HepG2 (cell line): ENCODE measurements around the gene CC2D1A. TPM values are rescaled to one million over a fixed set of nuclear protein-coding genes. Genes with fewer than 3 reads are reported as not detected.

ENCODE experiments used
- BCL6 ChIP-seq: IDR thresholded peaks from 2 replicates; pipeline ENCODE4 v1.6.1; 2016; ENCODE audit warnings: missing genetic modification reagents, missing compliant biosample characterization
- BRCA1 ChIP-seq: sonication (generic); formaldehyde crosslinking; IDR thresholded peaks from 2 replicates; pipeline ENCODE4 v1.4.0; 2020; ENCODE audit warnings: missing genetic modification reagents
- DDIT3 ChIP-seq: sonication (generic); formaldehyde crosslinking; IDR thresholded peaks from 2 replicates; pipeline ENCODE4 v1.4.0; 2020; ENCODE audit warnings: mild to moderate bottlenecking, missing genetic modification reagents
- E2F5 ChIP-seq: sonication (generic); formaldehyde crosslinking; conservative IDR thresholded peaks from 2 replicates; pipeline ENCODE4 v1.4.0; 2020; ENCODE audit warnings: missing genetic modification reagents
- ERF ChIP-seq: IDR thresholded peaks from 2 replicates; pipeline ENCODE4 v1.6.1; 2018; ENCODE audit warnings: missing biosample characterization, missing genetic modification reagents
- GABPB1 ChIP-seq: IDR thresholded peaks from 2 replicates; pipeline ENCODE4 v1.6.1; 2016; ENCODE audit warnings: mild to moderate bottlenecking, missing genetic modification reagents, moderate library complexity, missing compliant biosample characterization
- JUN ChIP-seq: sonication (generic); formaldehyde crosslinking; IDR thresholded peaks from 2 replicates; pipeline ENCODE4 v1.4.0; 2020; ENCODE audit warnings: mild to moderate bottlenecking, missing genetic modification reagents
- KLF13 ChIP-seq: sonication (generic); formaldehyde crosslinking; IDR thresholded peaks from 2 replicates; pipeline ENCODE4 v1.4.0; 2020; ENCODE audit warnings: mild to moderate bottlenecking, missing genetic modification reagents
- MAFF ChIP-seq: IDR thresholded peaks from 2 replicates; pipeline ENCODE4 v1.6.1; 2011; ENCODE audit warnings: low read depth, low read length, improper control_type of control experiment
- MYC ChIP-seq: sonication (generic); formaldehyde crosslinking; IDR thresholded peaks from 2 replicates; pipeline ENCODE4 v1.9.0; 2021; ENCODE audit warnings: missing genetic modification reagents, borderline replicate concordance
- NFKBIZ ChIP-seq: IDR thresholded peaks from 2 replicates; pipeline ENCODE4 v1.6.1; 2018; ENCODE audit warnings: missing genetic modification reagents, missing compliant biosample characterization
- SETDB1 ChIP-seq: sonication (generic); formaldehyde crosslinking; IDR thresholded peaks from 2 replicates; pipeline ENCODE4 v1.5.1; 2020; ENCODE audit warnings: missing genetic modification reagents, mild to moderate bottlenecking, borderline replicate concordance
- SMAD1 ChIP-seq: sonication (generic); formaldehyde crosslinking; IDR thresholded peaks from 2 replicates; pipeline ENCODE4 v1.4.0; 2020; ENCODE audit warnings: missing genetic modification reagents, low read depth, mild to moderate bottlenecking, borderline replicate concordance
- THAP11 ChIP-seq: IDR thresholded peaks from 2 replicates; pipeline ENCODE4 v1.6.1; 2016; ENCODE audit warnings: missing biosample characterization, missing genetic modification reagents
- THRA ChIP-seq: sonication (generic); formaldehyde crosslinking; IDR thresholded peaks from 2 replicates; pipeline ENCODE4 v1.4.0; 2020; ENCODE audit warnings: missing genetic modification reagents, borderline replicate concordance
- ZFY ChIP-seq: sonication (generic); formaldehyde crosslinking; IDR thresholded peaks from 2 replicates; pipeline ENCODE4 v1.4.0; 2020; ENCODE audit warnings: missing genetic modification reagents
- ZNF235 ChIP-seq: sonication (generic); formaldehyde crosslinking; IDR thresholded peaks from 2 replicates; pipeline ENCODE4 v1.8.1; 2023; ENCODE audit warnings: mild to moderate bottlenecking, missing genetic modification reagents, borderline replicate concordance
- ZNF549 ChIP-seq: sonication (generic); formaldehyde crosslinking; IDR thresholded peaks from 2 replicates; pipeline ENCODE4 v1.5.0; 2020; ENCODE audit warnings: missing genetic modification reagents
- ZNF564 ChIP-seq: sonication (generic); formaldehyde crosslinking; IDR thresholded peaks from 2 replicates; pipeline ENCODE4 v1.8.1; 2023; ENCODE audit warnings: mild to moderate bottlenecking, missing genetic modification reagents
- ZNF646 ChIP-seq: sonication (generic); formaldehyde crosslinking; IDR thresholded peaks from 2 replicates; pipeline ENCODE4 v1.9.0; 2021; ENCODE audit warnings: mild to moderate bottlenecking, missing genetic modification reagents
- polyA plus RNA-seq, 8 experiments: library from polyadenylated mRNA; depleted of rRNA in 3 of 8; stranded (reverse) in 7 of 8; unstranded in 1 of 8; fragments of >200 nt; fragmentation: Illumina TruSeq in 4 of 8; extraction: Trizol in 4 of 8; gene quantifications; 2 replicates each; pipeline versions ENCODE4 v1.2.1 to v1.2.3, GENCODE V29; 2011 to 2016; ENCODE audit warnings: low read depth in 4 of 8, missing spikeins in 1 of 8, mixed read lengths in 1 of 8; ENCODE audit not compliant: insufficient read depth in 1 of 8
- total RNA-seq, 5 experiments: library from RNA; depleted of rRNA; stranded (reverse); fragments of >200 nt; fragmentation: Illumina TruSeq; extraction: Trizol; gene quantifications; 2 replicates each; pipeline ENCODE4 v1.2.3, GENCODE V29; 2016; ENCODE audit warnings: low read depth in 1 of 5

CC2D1A gene
- total and polyA plus RNA-seq, 2 of the 13 experiments (the other 11 are each of a cell fraction or from before 2014, with no cell fraction given): 9.7 to 11.5 TPM

GRCh38 chr19:13905634-13906520 lies at the start of gene CC2D1A, which contains the start of gene BRME1 (continued):
- TF ChIP-seq ZNF646 (CRISPR knock-in tag) (no peak), JUN (CRISPR knock-in tag) (0 out of 2 replicates have a peak, but pooled peaks have one; percentile 22), ZFY (peak; percentile 92), GABPB1 (CRISPR knock-in tag) (peak; percentile 93), NFKBIZ (CRISPR knock-in tag) (peak; percentile 70; the same call in 1 of the 2 replicates), E2F5 (CRISPR knock-in tag) (peak; percentile 96), MAFF (no peak), ZNF564 (CRISPR knock-in tag) (peak; percentile 85), SETDB1 (CRISPR knock-in tag) (no peak), BRCA1 (CRISPR knock-in tag) (peak; percentile 48; the same call in 1 of the 2 replicates), DDIT3 (CRISPR knock-in tag) (no peak), ERF (CRISPR knock-in tag) (peak; percentile 88), SMAD1 (CRISPR knock-in tag) (peak; percentile 72; the same call in 1 of the 2 replicates), MYC (peak; percentile 88), THRA (CRISPR knock-in tag) (0 out of 2 replicates have a peak, but pooled peaks have one; percentile 36), THAP11 (peak; percentile 100), ZNF235 (CRISPR knock-in tag) (no peak), KLF13 (CRISPR knock-in tag) (0 out of 2 replicates have a peak, but pooled peaks have one; percentile 22), BCL6 (peak; percentile 9; the same call in 1 of the 2 replicates), ZNF549 (CRISPR knock-in tag) (no peak)
